OCI-LY7 (cell line): ENCODE results near the gene ACSL3.

Experiments used
- EZH2phosphoT487 ChIP-seq: fragments of 200-600 bp; sonication (generic); IDR thresholded peaks from 2 replicates; pipeline ENCODE4 v1.6.1; 2018; ENCODE audit warnings: low read depth, borderline replicate concordance, mild to moderate bottlenecking, mixed run types, antibody characterized with exemption, low read length, moderate library complexity, mixed read lengths
- TF ChIP-seq, protein P1 (sequence below): fragments of 200-600 bp; sonication (generic); conservative IDR thresholded peaks from 2 replicates; pipeline ENCODE4 v1.5.1; 2014; ENCODE audit warnings: mild to moderate bottlenecking, antibody characterized with exemption, low read length, moderate library complexity, mixed read lengths

DNA sequence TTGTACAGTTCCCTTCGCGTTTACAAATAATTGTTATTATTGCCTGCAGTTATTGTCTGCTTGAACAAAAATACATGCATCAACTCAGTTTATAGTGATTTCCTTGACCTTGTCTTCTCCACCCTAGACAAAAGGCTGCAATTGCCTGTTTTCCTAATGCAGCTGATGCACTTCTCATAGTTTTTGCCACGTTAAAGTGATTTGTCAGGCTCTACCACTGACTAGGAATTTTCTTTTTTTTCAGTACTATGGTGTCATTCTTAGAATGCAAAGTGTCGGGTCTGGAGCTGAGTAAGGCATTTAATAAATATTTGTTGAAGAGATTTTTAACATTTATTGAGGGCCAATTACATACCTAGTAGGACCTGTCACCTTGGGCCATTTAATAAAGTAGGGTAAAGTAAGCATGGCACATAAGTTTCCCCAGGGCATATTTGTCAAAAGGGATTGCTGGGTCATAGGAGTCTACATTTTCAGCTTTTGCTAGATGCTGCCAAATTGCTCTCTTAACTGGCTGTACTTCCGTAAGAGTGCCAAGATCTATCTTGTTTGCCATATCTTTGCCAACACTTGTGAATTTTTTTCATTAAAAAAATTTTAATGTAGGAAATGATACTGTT lies 24.1 kb downstream of the ACSL3 start:
- TF ChIP-seq, protein P1, sequence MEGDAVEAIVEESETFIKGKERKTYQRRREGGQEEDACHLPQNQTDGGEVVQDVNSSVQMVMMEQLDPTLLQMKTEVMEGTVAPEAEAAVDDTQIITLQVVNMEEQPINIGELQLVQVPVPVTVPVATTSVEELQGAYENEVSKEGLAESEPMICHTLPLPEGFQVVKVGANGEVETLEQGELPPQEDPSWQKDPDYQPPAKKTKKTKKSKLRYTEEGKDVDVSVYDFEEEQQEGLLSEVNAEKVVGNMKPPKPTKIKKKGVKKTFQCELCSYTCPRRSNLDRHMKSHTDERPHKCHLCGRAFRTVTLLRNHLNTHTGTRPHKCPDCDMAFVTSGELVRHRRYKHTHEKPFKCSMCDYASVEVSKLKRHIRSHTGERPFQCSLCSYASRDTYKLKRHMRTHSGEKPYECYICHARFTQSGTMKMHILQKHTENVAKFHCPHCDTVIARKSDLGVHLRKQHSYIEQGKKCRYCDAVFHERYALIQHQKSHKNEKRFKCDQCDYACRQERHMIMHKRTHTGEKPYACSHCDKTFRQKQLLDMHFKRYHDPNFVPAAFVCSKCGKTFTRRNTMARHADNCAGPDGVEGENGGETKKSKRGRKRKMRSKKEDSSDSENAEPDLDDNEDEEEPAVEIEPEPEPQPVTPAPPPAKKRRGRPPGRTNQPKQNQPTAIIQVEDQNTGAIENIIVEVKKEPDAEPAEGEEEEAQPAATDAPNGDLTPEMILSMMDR, result no peak
- no peak for TF ChIP-seq EZH2phosphoT487
